NCI-H1694 treated with DMSO at 0.1 percent for 48 hours (cell line): ENCODE data around the gene PLCL2.
A peak's percentile ranks its signal among the peaks of the same experiment; 100 is the strongest.

Experiments used
- DNase-seq: peaks from one replicate; lab custom pipeline; 2025; lab: John Stamatoyannopoulos, UW

PLCL2 gene

GRCh38 chr3:16896094-16896627 is 11.4 kb downstream of the PLCL2 start:
- DNase-seq = no peak

- DNase-seq = no peak
Measured at GRCh38 chr3:16896820-16897219, 12.1 kb downstream of the PLCL2 start.

GRCh38 chr3:16897254-16897926 is 12.6 kb downstream of the PLCL2 start:
- DNase-seq = peak; percentile 59

GRCh38 chr3:16898595-16899395 is 14.0 kb downstream of the PLCL2 start:
- no peak for DNase-seq

GRCh38 chr3:16899919-16900318 is 15.2 kb downstream of the PLCL2 start:
- DNase-seq = no peak

DNA sequence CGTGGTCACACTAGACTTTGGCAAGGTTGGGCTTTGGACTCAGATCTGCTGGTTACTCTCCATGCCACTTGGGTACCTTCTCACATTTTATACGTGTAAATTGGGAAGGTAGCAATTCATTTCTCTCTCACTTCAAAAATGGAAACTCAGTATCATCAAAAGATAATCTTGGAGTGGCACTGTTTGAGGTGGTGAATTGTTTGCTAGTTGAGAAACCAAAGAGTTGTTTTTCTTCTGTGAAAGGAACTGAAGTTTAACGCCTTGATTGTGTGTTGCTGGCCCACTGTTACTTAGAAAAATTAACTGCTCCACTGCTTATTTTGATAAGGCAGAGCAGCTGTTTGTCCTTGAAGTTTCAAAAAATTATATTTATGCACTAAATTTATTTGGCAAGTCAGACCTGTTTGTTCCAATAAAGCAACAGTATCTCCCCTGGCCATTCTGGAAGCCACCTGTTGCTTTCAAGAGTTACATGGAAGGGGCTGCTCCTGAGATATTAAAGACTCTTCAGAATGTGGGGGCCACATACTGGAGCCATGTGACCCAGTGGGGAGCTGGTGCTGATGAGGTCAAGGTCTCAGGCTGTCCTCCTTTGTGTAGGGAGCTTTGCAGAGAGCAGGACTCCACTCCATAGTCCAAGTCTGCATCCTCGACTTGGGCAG is 16.2 kb downstream of the PLCL2 start:
- no peak for DNase-seq

GRCh38 chr3:16904423-16905417 is 20.0 kb downstream of the PLCL2 start:
- no peak for DNase-seq

DNA sequence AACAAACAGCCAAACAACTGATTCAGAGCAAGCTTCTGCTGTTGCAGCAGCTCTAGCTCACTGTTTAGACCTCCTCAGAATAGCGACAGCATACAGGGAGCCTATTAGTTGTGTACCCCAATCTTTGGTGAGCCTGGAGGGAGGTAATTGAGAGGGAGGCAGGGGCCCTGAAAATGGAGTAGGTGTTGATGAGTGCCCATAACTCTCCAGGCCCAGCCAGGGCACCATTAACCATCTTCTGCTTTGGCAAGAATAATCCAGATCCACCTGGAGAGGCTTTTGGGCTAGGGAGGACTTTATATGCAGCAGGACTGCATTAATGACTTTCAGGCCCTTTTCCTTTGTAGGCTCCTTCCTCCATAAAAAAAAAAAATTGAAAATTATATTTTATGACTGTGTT is 20.9 kb downstream of the PLCL2 start:
- DNase-seq = no peak

DNA sequence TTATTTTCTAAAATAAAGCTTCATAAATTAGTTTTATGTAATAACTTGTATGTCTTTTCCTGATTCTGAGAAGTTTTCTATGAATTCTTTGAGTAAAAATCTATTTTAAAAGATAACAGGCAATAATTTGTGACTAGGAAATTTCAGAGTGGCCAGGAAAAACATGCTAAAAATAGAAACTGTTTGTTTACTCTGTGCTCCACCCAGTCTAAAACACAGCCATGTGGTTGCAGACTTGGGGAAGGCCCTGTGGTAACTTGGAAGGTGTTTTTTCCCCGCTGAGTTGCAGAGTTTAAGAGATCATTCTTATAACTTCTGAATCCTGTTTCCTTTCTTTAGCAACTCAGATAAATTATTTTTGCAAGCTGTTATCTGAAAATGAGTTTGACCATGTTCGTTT is 21.9 kb downstream of the PLCL2 start:
- DNase-seq = no peak

- DNase-seq = no peak
Measured at GRCh38 chr3:16907243-16907642, 22.5 kb downstream of the PLCL2 start.

GRCh38 chr3:16908016-16908807 is 23.5 kb downstream of the PLCL2 start:
- DNase-seq = no peak

DNA sequence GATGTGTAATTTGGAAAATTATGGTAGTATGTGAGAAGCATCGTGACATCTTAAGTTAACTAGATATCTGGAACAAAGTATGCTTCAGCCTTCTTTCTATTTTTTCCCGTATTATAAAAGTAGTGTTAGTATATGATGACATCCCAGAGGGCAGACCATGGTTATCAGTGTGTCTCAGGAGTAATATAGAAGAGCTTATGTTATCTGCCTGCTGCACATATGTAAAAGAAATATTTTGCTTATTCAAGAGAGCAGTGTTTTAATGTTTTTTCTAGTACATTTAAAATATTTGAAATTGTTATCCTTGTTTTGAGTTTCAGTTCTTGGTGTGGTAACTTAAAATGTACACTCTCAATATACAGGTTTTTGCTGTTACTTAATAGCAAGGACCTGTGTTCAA is 24.1 kb downstream of the PLCL2 start:
- no peak for DNase-seq

DNA sequence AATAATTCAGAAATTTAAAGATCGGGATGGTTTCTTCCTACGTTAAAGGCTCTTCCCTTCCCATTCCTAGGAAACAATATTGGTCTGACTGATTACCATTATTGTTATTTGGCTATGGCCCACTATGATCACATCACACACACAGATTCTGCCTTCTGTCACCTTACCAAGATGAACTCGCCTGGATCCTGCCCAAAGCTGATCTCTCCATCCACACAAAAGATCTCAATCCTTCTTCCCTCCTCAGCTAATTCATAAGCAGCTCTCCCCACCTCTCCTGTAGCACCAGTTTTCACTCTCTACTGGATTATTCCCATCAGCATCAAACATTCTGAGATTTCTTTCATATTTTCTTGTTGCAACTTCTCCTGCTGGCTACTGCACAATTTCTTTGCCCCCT is 25.0 kb downstream of the PLCL2 start:
- DNase-seq = no peak

- DNase-seq = no peak
Measured at GRCh38 chr3:16910207-16910606, 25.5 kb downstream of the PLCL2 start.

DNA sequence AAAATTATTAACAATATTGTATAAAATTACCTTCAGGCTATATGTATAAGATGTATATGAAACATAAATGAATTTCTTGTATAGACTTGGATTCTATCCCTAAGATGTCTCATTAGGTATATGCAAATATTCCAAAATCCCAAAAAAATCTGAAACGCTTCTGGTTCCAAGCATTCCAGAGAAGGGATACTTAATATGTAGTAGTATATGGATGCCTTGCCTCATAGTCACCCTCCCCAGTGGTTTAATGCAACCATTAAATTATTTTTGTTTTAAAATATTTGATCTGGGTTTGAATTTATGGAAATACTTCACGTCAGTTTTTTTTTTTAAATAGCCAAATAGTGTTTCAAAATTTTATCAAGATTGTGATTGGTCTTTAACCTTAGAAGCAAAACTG is 27.2 kb downstream of the PLCL2 start:
- no peak for DNase-seq

- DNase-seq = no peak
Measured at GRCh38 chr3:16912400-16913263, 27.9 kb downstream of the PLCL2 start.

DNA sequence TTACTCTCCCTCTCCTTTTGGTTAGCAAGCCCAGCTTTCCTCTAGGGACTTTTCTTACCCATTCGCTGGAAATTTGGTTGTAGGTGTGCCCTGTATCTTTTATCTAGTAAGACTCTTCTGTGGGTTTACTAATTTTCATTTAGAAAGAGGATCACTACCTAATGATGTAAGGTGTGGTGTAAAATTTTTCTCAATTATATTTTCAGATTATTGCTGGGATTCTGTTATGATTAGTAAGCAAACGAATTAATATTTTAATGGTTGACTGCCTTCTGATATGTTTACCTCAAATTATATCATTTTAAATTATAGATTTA is 28.5 kb downstream of the PLCL2 start:
- DNase-seq = no peak

DNA sequence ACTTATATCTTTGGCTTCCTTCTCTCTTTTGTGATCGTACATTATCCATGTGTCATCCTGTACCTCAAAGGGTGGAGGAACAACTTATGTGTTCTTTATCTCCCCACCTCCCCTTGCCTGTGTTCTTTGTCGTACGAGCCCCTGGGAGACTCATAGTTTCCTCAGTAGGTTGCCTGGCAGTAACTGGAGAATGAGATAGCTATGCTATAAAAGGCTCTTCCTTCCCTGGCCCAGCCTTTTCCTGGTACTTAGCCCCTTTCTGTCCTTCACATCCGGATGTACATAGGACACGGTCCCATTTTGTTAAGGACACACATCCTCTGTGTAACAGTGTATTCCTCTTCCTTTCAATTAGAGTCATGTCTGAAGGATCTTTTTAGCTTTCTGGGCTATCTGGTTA is 32.1 kb downstream of the PLCL2 start:
- no peak for DNase-seq

- DNase-seq = no peak
Measured at GRCh38 chr3:16917256-16917935, 32.6 kb downstream of the PLCL2 start.
